SK-N-SH treated with all-trans-retinoic acid at 6 μM for 48 hours (cell line): ENCODE measurements around the gene ZNF518A.

Experiments
- ATAC-seq: fragments of 200-7000 bp; cut with Tn5 transposase; 3 replicates; pipeline ENCODE4 v1.9.1; 2020; ENCODE audit warnings: mild to moderate bottlenecking, moderate library complexity
- BACH2 ChIP-seq: fragments of 250-450 bp; sonication (Bioruptor Pico); IDR thresholded peaks from 2 replicates; pipeline ENCODE4 v1.9.0; 2021; ENCODE audit warnings: mild to moderate bottlenecking, borderline replicate concordance
- CSDC2 ChIP-seq: fragments of 250-450 bp; sonication (Bioruptor Pico); IDR thresholded peaks from 2 replicates; pipeline ENCODE4 v1.5.0; 2020; ENCODE audit warnings: mild to moderate bottlenecking, moderate library complexity
- CSRNP3 ChIP-seq: fragments of 250-450 bp; sonication (Bioruptor Pico); IDR thresholded peaks from 2 replicates; pipeline ENCODE4 v1.5.1; 2021; ENCODE audit warnings: mild to moderate bottlenecking, moderate library complexity
- GLIS3 ChIP-seq: fragments of 250-450 bp; sonication (Bioruptor Pico); IDR thresholded peaks from 2 replicates; pipeline ENCODE4 v1.5.0; 2020; ENCODE audit warnings: mild to moderate bottlenecking, moderate library complexity
- ISL1 ChIP-seq: fragments of 250-450 bp; sonication (Bioruptor Pico); IDR thresholded peaks from 2 replicates; pipeline ENCODE4 v2.1.2; 2022; ENCODE audit warnings: mild to moderate bottlenecking, moderate library complexity
- PPARA ChIP-seq: fragments of 250-450 bp; sonication (Bioruptor Pico); IDR thresholded peaks from 2 replicates; pipeline ENCODE4 v1.5.0; 2020; ENCODE audit warnings: mild to moderate bottlenecking, borderline replicate concordance
- RARB ChIP-seq: fragments of 250-450 bp; sonication (Bioruptor Pico); IDR thresholded peaks from 2 replicates; pipeline ENCODE4 v1.8.0; 2021; ENCODE audit warnings: mild to moderate bottlenecking, moderate library complexity
- SNAI2 ChIP-seq: fragments of 250-450 bp; sonication (Bioruptor Pico); IDR thresholded peaks from 2 replicates; pipeline ENCODE4 v1.5.0; 2020; ENCODE audit warnings: mild to moderate bottlenecking, moderate library complexity
- TOX ChIP-seq: fragments of 250-450 bp; sonication (Bioruptor Pico); IDR thresholded peaks from 2 replicates; pipeline ENCODE4 v1.8.0; 2021; ENCODE audit warnings: mild to moderate bottlenecking, moderate library complexity, borderline replicate concordance
- TSHZ2 ChIP-seq: fragments of 250-450 bp; sonication (Bioruptor Pico); IDR thresholded peaks from 2 replicates; pipeline ENCODE4 v1.5.0; 2020; ENCODE audit warnings: mild to moderate bottlenecking, moderate library complexity
- ZC3H10 ChIP-seq: fragments of 250-450 bp; sonication (Bioruptor Pico); IDR thresholded peaks from 2 replicates; pipeline ENCODE4 v1.5.1; 2021; ENCODE audit warnings: mild to moderate bottlenecking, moderate library complexity
- ZFP30 ChIP-seq: fragments of 450-650 bp; formaldehyde crosslinking; IDR thresholded peaks from 2 replicates; pipeline ENCODE4 v1.5.0; 2022; ENCODE audit warnings: mild to moderate bottlenecking, moderate library complexity
- ZNF565 ChIP-seq: fragments of 450-650 bp; formaldehyde crosslinking; conservative IDR thresholded peaks from 2 replicates; pipeline ENCODE4 v1.5.0; 2020; ENCODE audit warnings: low read depth, mild to moderate bottlenecking, moderate library complexity
- ZNF70 ChIP-seq: fragments of 450-650 bp; formaldehyde crosslinking; IDR thresholded peaks from 2 replicates; pipeline ENCODE4 v1.5.0; 2020; ENCODE audit warnings: mild to moderate bottlenecking, moderate library complexity
- ZNF8 ChIP-seq: fragments of 450-650 bp; formaldehyde crosslinking; IDR thresholded peaks from 2 replicates; pipeline ENCODE4 v1.5.0; 2020; ENCODE audit warnings: mild to moderate bottlenecking, moderate library complexity
- TF ChIP-seq, protein P1 (sequence below): fragments of 250-450 bp; sonication (Bioruptor Pico); IDR thresholded peaks from 2 replicates; pipeline ENCODE4 v1.8.0; 2020; ENCODE audit warnings: mild to moderate bottlenecking, moderate library complexity, borderline replicate concordance
- TF ChIP-seq, protein P2 (sequence below): fragments of 250-450 bp; sonication (Bioruptor Pico); IDR thresholded peaks from 2 replicates; pipeline ENCODE4 v1.8.0; 2021; ENCODE audit warnings: low read depth, mild to moderate bottlenecking, moderate library complexity, borderline replicate concordance
- TF ChIP-seq, protein P3 (sequence below): fragments of 250-450 bp; sonication (Bioruptor Pico); IDR thresholded peaks from 2 replicates; pipeline ENCODE4 v1.5.1; 2020; ENCODE audit warnings: low read depth, mild to moderate bottlenecking, moderate library complexity

ZNF518A gene

GRCh38 chr10:96089670-96090462, 40.2 kb upstream of the ZNF518A start (continued):
- TF ChIP-seq TSHZ2 (CRISPR knock-in tag) (peak; percentile 75), ZC3H10 (CRISPR knock-in tag) (0 out of 2 replicates have a peak, but pooled peaks have one; percentile 18), ZNF8 (CRISPR knock-in tag) (peak; percentile 55), ZFP30 (CRISPR knock-in tag) (peak; percentile 15; the same call in 1 of the 2 replicates), RARB (CRISPR knock-in tag) (peak; percentile 83; the same call in 1 of the 2 replicates), SNAI2 (peak; percentile 77; the same call in 1 of the 2 replicates), TOX (CRISPR knock-in tag) (0 out of 2 replicates have a peak, but pooled peaks have one; percentile 52), GLIS3 (CRISPR knock-in tag) (no peak), BACH2 (CRISPR knock-in tag) (0 out of 2 replicates have a peak, but pooled peaks have one; percentile 60)
- TF ChIP-seq, protein P1, sequence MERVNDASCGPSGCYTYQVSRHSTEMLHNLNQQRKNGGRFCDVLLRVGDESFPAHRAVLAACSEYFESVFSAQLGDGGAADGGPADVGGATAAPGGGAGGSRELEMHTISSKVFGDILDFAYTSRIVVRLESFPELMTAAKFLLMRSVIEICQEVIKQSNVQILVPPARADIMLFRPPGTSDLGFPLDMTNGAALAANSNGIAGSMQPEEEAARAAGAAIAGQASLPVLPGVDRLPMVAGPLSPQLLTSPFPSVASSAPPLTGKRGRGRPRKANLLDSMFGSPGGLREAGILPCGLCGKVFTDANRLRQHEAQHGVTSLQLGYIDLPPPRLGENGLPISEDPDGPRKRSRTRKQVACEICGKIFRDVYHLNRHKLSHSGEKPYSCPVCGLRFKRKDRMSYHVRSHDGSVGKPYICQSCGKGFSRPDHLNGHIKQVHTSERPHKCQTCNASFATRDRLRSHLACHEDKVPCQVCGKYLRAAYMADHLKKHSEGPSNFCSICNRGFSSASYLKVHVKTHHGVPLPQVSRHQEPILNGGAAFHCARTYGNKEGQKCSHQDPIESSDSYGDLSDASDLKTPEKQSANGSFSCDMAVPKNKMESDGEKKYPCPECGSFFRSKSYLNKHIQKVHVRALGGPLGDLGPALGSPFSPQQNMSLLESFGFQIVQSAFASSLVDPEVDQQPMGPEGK (CRISPR knock-in tag), result peak; percentile 83; the same call in 1 of the 2 replicates
- TF ChIP-seq, protein P2, sequence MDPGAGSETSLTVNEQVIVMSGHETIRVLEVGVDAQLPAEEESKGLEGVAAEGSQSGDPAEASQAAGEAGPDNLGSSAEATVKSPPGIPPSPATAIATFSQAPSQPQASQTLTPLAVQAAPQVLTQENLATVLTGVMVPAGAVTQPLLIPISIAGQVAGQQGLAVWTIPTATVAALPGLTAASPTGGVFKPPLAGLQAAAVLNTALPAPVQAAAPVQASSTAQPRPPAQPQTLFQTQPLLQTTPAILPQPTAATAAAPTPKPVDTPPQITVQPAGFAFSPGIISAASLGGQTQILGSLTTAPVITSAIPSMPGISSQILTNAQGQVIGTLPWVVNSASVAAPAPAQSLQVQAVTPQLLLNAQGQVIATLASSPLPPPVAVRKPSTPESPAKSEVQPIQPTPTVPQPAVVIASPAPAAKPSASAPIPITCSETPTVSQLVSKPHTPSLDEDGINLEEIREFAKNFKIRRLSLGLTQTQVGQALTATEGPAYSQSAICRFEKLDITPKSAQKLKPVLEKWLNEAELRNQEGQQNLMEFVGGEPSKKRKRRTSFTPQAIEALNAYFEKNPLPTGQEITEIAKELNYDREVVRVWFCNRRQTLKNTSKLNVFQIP (CRISPR knock-in tag), result 0 out of 2 replicates have a peak, but pooled peaks have one; percentile 72

DNA sequence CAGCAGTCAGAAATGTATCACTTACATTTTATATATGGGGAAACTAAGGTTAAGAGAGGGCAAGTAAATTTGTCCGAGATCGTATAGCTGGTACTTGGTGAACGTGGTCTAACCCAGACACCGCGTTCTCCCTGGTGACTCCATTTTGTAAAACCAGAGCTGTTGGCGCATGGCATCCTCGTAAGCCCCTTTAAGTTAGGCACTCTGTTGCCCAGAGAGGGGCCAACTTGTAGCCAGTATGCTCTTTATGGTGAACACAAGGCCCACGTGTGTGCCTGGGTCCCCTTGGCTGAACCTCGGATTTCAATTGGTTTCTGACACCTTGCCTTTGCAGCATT, 39.7 kb upstream of the ZNF518A start:
- no peak for TF ChIP-seq TSHZ2 (CRISPR knock-in tag)
- TF ChIP-seq SNAI2, result no peak
- TF ChIP-seq CSRNP3 (CRISPR knock-in tag), result peak; percentile 41; the same call in 1 of the 2 replicates

GRCh38 chr10:96092999-96093767, 36.9 kb upstream of the ZNF518A start:
- no peak for ATAC-seq
- TF ChIP-seq PPARA (CRISPR knock-in tag) (no peak), CSDC2 (CRISPR knock-in tag) (no peak), TOX (CRISPR knock-in tag) (no peak), ZC3H10 (CRISPR knock-in tag) (no peak), ZNF70 (CRISPR knock-in tag) (no peak), ZNF565 (CRISPR knock-in tag) (no peak), RARB (CRISPR knock-in tag) (no peak), ISL1 (no peak)
- TF ChIP-seq, protein P3, sequence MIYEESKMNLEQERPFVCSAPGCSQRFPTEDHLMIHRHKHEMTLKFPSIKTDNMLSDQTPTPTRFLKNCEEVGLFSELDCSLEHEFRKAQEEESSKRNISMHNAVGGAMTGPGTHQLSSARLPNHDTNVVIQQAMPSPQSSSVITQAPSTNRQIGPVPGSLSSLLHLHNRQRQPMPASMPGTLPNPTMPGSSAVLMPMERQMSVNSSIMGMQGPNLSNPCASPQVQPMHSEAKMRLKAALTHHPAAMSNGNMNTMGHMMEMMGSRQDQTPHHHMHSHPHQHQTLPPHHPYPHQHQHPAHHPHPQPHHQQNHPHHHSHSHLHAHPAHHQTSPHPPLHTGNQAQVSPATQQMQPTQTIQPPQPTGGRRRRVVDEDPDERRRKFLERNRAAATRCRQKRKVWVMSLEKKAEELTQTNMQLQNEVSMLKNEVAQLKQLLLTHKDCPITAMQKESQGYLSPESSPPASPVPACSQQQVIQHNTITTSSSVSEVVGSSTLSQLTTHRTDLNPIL, result no peak
- TF ChIP-seq, protein P2 (CRISPR knock-in tag), result no peak
- TF ChIP-seq, protein P1 (CRISPR knock-in tag), result no peak

More for the DNA sequence above, 39.7 kb upstream of the ZNF518A start:
- ATAC-seq, result no peak
